ENCODE data around the gene C6orf47. TPM values are rescaled to one million over a fixed set of nuclear protein-coding genes. Genes with fewer than 3 reads are reported as not detected.
A peak's percentile ranks its signal among the peaks of the same experiment; 100 is the strongest.

Gene C6orf47
- total RNA-seq, 1 donor from 2014 or later, result 23.6 TPM

DNA sequence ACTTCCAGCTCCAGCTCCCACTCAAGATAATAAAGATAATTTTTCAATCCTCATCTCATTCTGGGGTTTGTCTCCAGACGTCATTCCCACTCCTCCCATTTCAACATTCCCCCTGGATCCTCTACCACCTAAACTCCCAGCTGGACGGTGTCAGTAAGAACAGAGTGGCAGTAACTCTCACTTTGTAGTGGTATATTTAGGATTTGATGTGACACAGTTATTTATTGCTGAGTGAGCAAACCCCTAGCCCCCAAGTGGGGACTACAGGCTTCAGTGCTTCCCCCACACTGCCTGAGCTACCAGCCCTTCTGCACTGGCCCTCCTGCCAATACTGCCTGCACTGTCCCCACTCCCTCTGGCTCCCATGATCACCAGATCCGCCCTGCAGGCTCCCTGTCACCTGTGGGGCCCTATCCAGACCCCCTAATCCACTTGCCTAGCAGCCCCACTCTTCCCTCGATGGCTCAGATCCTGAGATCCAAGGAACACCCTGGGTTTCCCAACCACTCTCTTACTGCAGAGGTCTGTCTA lies 2.4 kb downstream of the C6orf47 start:
- TF ChIP-seq, protein P1, sequence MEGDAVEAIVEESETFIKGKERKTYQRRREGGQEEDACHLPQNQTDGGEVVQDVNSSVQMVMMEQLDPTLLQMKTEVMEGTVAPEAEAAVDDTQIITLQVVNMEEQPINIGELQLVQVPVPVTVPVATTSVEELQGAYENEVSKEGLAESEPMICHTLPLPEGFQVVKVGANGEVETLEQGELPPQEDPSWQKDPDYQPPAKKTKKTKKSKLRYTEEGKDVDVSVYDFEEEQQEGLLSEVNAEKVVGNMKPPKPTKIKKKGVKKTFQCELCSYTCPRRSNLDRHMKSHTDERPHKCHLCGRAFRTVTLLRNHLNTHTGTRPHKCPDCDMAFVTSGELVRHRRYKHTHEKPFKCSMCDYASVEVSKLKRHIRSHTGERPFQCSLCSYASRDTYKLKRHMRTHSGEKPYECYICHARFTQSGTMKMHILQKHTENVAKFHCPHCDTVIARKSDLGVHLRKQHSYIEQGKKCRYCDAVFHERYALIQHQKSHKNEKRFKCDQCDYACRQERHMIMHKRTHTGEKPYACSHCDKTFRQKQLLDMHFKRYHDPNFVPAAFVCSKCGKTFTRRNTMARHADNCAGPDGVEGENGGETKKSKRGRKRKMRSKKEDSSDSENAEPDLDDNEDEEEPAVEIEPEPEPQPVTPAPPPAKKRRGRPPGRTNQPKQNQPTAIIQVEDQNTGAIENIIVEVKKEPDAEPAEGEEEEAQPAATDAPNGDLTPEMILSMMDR (IDR thresholded peaks at IDR 0.05; ENCODE audit: unreplicated experiment), result no peak
- H3K9me3 Mint-ChIP-seq (ENCODE audit: low read depth), result no peaks in the 10 kb centered on the region
- peak overlapping the region; percentile 81 for H3K27ac Mint-ChIP-seq
- H3K27me3 Mint-ChIP-seq, result no peaks in the 10 kb centered on the region
- H3K4me3 Mint-ChIP-seq (ENCODE audit: low read depth), result peak overlapping the region; percentile 49
- no peak for DNase-seq (ENCODE audit: low spot score, unreplicated experiment)
- H3K4me1 Mint-ChIP-seq (ENCODE audit: low read depth), result peaks cover 52% of the 10 kb centered on the region
- peaks cover 7% of the 10 kb centered on the region for H3K36me3 Mint-ChIP-seq (ENCODE audit: insufficient read depth)

DNA sequence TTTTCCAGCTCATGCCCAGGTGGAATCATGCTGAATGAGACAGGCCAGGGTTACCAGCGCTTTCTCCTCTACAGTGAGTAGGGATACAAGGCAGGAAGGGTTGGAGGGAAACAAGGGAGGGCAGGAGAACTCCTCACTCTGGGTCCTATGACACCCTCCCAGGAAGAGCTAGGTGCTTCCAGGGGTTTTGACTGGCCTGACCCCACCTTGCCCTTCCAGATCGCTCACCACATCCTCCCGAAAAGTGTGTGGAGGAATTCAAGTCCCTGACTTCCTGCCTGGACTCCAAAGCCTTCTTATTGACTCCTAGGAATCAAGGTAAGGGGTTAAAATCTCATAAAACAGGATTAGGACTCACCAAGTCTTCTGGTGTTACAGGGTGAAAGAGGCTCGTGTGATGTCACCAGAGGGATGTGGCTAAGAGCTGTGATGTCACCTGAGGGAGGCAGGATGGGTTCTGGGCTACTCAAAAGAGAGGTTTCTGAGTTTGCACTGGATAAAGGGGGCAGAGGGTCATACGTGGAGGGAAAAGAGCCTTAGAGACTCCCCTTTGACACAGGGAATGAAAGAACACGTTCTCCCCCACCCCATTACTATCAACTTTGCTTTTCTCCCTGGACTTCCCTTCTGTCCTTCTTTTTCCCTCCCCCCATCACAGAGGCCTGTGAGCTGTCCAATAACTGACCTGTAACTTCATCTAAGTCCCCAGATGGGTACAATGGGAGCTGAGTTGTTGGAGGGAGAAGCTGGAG lies 3.0 kb downstream of the C6orf47 start:
- DNase-seq (ENCODE audit: low spot score, unreplicated experiment), result no peak
- H3K27me3 Mint-ChIP-seq, result no peaks in the 10 kb centered on the region
- H3K4me1 Mint-ChIP-seq (ENCODE audit: low read depth), result peaks cover 53% of the 10 kb centered on the region
- peaks cover 5% of the 10 kb centered on the region for H3K36me3 Mint-ChIP-seq (ENCODE audit: insufficient read depth)
- TF ChIP-seq, protein P1 (IDR thresholded peaks at IDR 0.05; ENCODE audit: unreplicated experiment), result no peak
- H3K27ac Mint-ChIP-seq, result no peak overlapping the region
- no peaks in the 10 kb centered on the region for H3K9me3 Mint-ChIP-seq (ENCODE audit: low read depth)
- peak overlapping the region; percentile 16 for H3K4me3 Mint-ChIP-seq (ENCODE audit: low read depth)

DNA sequence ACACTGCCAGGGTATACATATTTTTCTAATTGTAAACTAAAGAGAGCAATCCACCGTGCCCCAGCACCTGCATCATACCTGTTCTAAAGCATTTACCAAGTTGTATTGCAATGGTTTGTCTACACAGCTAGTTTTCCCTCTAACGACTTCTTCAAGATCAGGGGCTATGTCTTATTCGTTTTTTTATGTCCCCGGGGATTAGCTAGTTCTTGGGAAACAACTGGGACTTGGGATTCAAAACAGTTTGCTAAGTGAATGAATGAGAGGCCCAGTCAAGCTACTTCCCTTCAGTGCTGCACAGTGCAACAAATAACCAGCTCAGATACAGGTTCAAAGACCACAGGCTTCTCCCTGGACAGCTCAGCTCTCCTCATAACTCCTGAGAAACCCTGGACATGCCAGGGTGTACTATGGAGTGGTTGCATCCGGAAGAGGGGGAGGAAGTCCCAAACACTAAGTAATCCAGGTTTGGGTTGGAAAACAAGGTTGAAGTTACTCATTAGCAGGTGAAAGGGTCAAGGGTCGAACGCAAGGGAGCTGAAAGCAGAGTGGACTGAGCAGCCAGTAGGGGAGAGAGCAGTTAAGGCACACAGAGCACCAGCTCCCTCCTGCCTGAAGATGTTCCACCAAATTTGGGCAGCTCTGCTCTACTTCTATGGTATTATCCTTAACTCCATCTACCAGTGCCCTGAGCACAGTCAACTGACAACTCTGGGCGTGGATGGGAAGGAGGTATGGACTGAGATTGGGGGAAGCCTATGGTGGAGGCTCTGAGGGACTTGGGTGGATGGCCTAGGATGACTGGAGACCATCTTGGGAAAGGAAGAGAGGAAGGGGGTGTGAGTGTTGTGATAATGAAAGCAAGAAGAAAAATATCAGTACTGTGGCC lies 5.0 kb downstream of the C6orf47 start, which contains the start of gene APOM:
Gene APOM (plus strand): TSS at position 546 of the 889 bp plus-strand sequence. CDS start 73 bp downstream, at position 619.
- Mint-ChIP-seq H3K4me3 (ENCODE audit: low read depth) (peak within 1 kb of the TSS; percentile 50), H3K4me1 (ENCODE audit: low read depth) (peaks cover 62% of the 10 kb centered on the region), H3K36me3 (ENCODE audit: insufficient read depth) (peaks cover 3% of the 10 kb centered on the region), H3K27me3 (no peaks in the 10 kb centered on the region), H3K9me3 (ENCODE audit: low read depth) (no peaks in the 10 kb centered on the region), H3K27ac (peak within 1 kb of the TSS; percentile 88)
- no peak for DNase-seq (ENCODE audit: low spot score, unreplicated experiment)
- TF ChIP-seq, protein P1 (IDR thresholded peaks at IDR 0.05; ENCODE audit: unreplicated experiment), result no peak

DNA sequence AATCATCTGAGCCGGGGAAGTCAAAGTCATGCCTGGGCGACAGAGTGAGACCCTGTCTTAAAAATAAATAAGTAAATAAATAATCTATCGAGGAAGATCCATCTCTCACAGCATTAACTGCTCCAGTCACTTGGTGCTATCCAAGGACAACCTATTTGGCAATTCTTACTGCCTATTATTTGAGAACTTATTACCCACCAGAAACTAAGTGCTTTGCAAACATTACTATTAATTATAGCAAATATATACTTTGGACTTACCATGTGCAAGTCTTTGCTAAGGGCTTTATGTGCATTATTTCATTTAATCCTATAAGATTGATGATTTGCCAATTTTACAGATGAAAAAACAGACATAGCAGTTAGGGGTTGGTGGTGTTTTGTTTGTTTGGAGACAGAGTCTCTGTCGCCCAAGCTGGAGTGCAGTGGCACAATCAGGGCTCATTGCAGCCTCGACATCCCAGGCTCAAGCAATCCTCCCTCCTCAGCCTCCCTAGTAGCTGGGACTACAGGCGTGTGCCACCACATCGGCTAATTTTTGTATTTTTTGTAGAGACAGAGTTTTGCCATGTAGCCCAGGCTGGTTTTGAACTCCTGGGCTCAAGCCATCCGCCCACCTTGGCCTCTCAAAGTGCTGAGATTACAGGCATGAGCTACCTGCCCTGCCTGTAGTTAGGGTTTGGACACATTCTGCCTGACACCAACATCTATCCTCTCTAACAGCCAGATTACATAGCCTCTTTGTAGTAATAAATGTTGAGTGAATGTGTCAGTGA lies 5.8 kb downstream of the C6orf47 start:
- no peak for DNase-seq (ENCODE audit: low spot score, unreplicated experiment)
- Mint-ChIP-seq H3K27me3 (no peaks in the 10 kb centered on the region), H3K27ac (peak overlapping the region; percentile 88), H3K4me1 (ENCODE audit: low read depth) (peaks cover 60% of the 10 kb centered on the region), H3K36me3 (ENCODE audit: insufficient read depth) (peaks cover 6% of the 10 kb centered on the region), H3K4me3 (ENCODE audit: low read depth) (peak overlapping the region; percentile 45), H3K9me3 (ENCODE audit: low read depth) (no peaks in the 10 kb centered on the region)
- TF ChIP-seq, protein P1 (IDR thresholded peaks at IDR 0.05; ENCODE audit: unreplicated experiment), result no peak

Data from progenitor cell of endocrine pancreas (in vitro differentiated cells).